Liver (tissue), 9 donors: ENCODE data around the gene TMEM141. TPM values are rescaled to one million over a fixed set of nuclear protein-coding genes. Genes with fewer than 3 reads are reported as not detected.

Experiments used
- DNase-seq: peaks from one replicate; pipeline ENCODE4 v3.0.0-alpha.2; 2017; ENCODE audit warnings: low spot score
- H3K27ac ChIP-seq, 2 donors: one replicate each; pipeline ENCODE4 v1.7.0; 2013; ENCODE audit warnings: inconsistent platforms in 2 of 2, low read length in 2 of 2, control low read depth in 1 of 2, low read depth in 1 of 2, mild to moderate bottlenecking in 1 of 2
- H3K27me3 ChIP-seq, 4 donors: one replicate each; pipeline versions ENCODE4 v1.6.1 to v1.7.0; 2013; ENCODE audit warnings: low read length in 3 of 4, inconsistent platforms in 1 of 4, mild to moderate bottlenecking in 1 of 4, moderate library complexity in 1 of 4; ENCODE audit not compliant: control insufficient read depth in 4 of 4, insufficient read depth in 4 of 4
- H3K36me3 ChIP-seq, 4 donors: one replicate each; pipeline versions ENCODE4 v1.6.1 to v1.7.0; 2013; ENCODE audit warnings: low read length in 3 of 4, mild to moderate bottlenecking in 3 of 4, low read depth in 1 of 4, moderate library complexity in 1 of 4; ENCODE audit not compliant: control insufficient read depth in 4 of 4, insufficient read depth in 3 of 4
- H3K4me1 ChIP-seq, 4 donors: one replicate each; pipeline versions ENCODE4 v1.6.1 to v1.7.0; 2013; ENCODE audit warnings: low read length in 3 of 4, mild to moderate bottlenecking in 3 of 4, moderate library complexity in 1 of 4; ENCODE audit not compliant: control insufficient read depth in 4 of 4, insufficient read depth in 4 of 4
- H3K4me3 ChIP-seq, 3 donors: one replicate each; pipeline versions ENCODE4 v1.6.1 to v1.7.0; 2013; ENCODE audit warnings: low read length in 3 of 3, control low read depth in 1 of 3, low read depth in 1 of 3, mild to moderate bottlenecking in 1 of 3
- H3K9ac ChIP-seq, 2 donors: one replicate each; pipeline ENCODE4 v1.7.0; 2013; ENCODE audit warnings: low read length in 2 of 2, mild to moderate bottlenecking in 2 of 2, moderate library complexity in 2 of 2, control low read depth in 1 of 2, low read depth in 1 of 2
- H3K9me3 ChIP-seq, 4 donors: one replicate each; pipeline versions ENCODE4 v1.6.1 to v1.7.0; 2013; ENCODE audit warnings: low read length in 3 of 4; ENCODE audit not compliant: control insufficient read depth in 4 of 4
- CTCF ChIP-seq: fragments of 150-350 bp; IDR thresholded peaks from 2 replicates; pipeline ENCODE4 v1.5.1; 2017; ENCODE audit warnings: improper control_type of control experiment, low read depth, low read length; ENCODE audit not compliant: missing input control
- FOXA1 ChIP-seq: IDR thresholded peaks from 2 replicates; pipeline ENCODE4 v1.6.1; 2016; ENCODE audit warnings: antibody characterized with exemption
- FOXA2 ChIP-seq: IDR thresholded peaks from 2 replicates; pipeline ENCODE4 v1.6.1; 2016; ENCODE audit warnings: antibody characterized with exemption
- GABPA ChIP-seq, 2 donors: IDR thresholded peaks in 1 of 2; conservative IDR thresholded peaks in 1 of 2; 2 replicates each; pipeline ENCODE4 v1.6.1; 2016; ENCODE audit warnings: antibody characterized with exemption in 2 of 2, mild to moderate bottlenecking in 1 of 2, moderate library complexity in 1 of 2
- HNF4A ChIP-seq, 2 donors: conservative IDR thresholded peaks; 2 replicates each; pipeline ENCODE4 v1.6.1; 2016; ENCODE audit warnings: antibody characterized with exemption in 2 of 2, mild to moderate bottlenecking in 2 of 2
- HNF4G ChIP-seq: IDR thresholded peaks from 2 replicates; pipeline ENCODE4 v1.6.1; 2016; ENCODE audit warnings: antibody characterized with exemption
- JUND ChIP-seq, 2 donors: IDR thresholded peaks; 2 replicates each; pipeline ENCODE4 v1.6.1; 2016; ENCODE audit warnings: antibody characterized with exemption in 2 of 2
- NR2F2 ChIP-seq: IDR thresholded peaks from 2 replicates; pipeline ENCODE4 v1.6.1; 2016; ENCODE audit warnings: antibody characterized with exemption
- RAD21 ChIP-seq, 2 donors: IDR thresholded peaks; 2 replicates each; pipeline ENCODE4 v1.6.1; 2016; ENCODE audit warnings: antibody characterized with exemption in 2 of 2, mild to moderate bottlenecking in 2 of 2
- RXRA ChIP-seq, 2 donors: IDR thresholded peaks; 2 replicates each; pipeline ENCODE4 v1.6.1; 2017 to 2018; ENCODE audit warnings: antibody characterized with exemption in 2 of 2, mild to moderate bottlenecking in 1 of 2
- SP1 ChIP-seq: IDR thresholded peaks from 2 replicates; pipeline ENCODE4 v1.6.1; 2018; ENCODE audit warnings: antibody characterized with exemption, mild to moderate bottlenecking
- TAF1 ChIP-seq: conservative IDR thresholded peaks from 2 replicates; pipeline ENCODE4 v1.6.1; 2016; ENCODE audit warnings: antibody characterized with exemption, mild to moderate bottlenecking
- YY1 ChIP-seq: IDR thresholded peaks from 2 replicates; pipeline ENCODE4 v1.6.1; 2016; ENCODE audit warnings: antibody characterized with exemption, mild to moderate bottlenecking
- ZBTB33 ChIP-seq: IDR thresholded peaks from 2 replicates; pipeline ENCODE4 v1.6.1; 2016; ENCODE audit warnings: antibody characterized with exemption
- WGBS: extraction: QIAGEN DNeasy Blood & Tissue Kit; methylation state at CpG from one replicate; pipeline ENCODE4 v1.1.7; 2013; 5-methylcytosine and 5-hydroxymethylcytosine counted together
- polyA plus RNA-seq, 2 donors: library from polyadenylated mRNA; stranded (reverse) in 1 of 2; unstranded in 1 of 2; fragments of 200-250 nt in 1 of 2; fragments of >200 nt in 1 of 2; fragmentation: Nextera tagmentation in 1 of 2; extraction: Ambion mirVana in 1 of 2; gene quantifications; one replicate each; pipeline versions ENCODE4 v1.2.1 to v1.2.3, GENCODE V29; 2013 to 2015
- total RNA-seq, 2 donors: library from RNA; depleted of rRNA; stranded (reverse); fragments of >200 nt; gene quantifications; one replicate each; pipeline ENCODE4 v1.2.3, GENCODE V29; 2014
- TF ChIP-seq, protein P1 (sequence below): IDR thresholded peaks from 2 replicates; pipeline ENCODE4 v1.6.1; 2016; ENCODE audit warnings: antibody characterized with exemption, mild to moderate bottlenecking
- TF ChIP-seq, protein P2 (sequence below): IDR thresholded peaks from 2 replicates; pipeline ENCODE4 v1.6.1; 2016; ENCODE audit warnings: antibody characterized with exemption
- donor health status: healthy.
- donor health status: healthy.
- donor health status: healthy.
- donor health status: healthy.
- donor health status: healthy.

The TMEM141 gene
- total and polyA plus RNA-seq, 4 donors = 32.2 to 74.7 (median 66.2) TPM

GRCh38 chr9:136825295-136826187, 34.4 kb downstream of the TMEM141 start:
- no peaks in the 10 kb centered on the region for H3K9me3 ChIP-seq
- no peak overlapping the region for H3K27ac ChIP-seq
- 95% methylated on average over 44 of the region's 44 CpGs for WGBS
- H3K27me3 ChIP-seq = no peaks in the 10 kb centered on the region
- H3K9ac ChIP-seq = no peak overlapping the region
- DNase-seq = no peak
- no peak overlapping the region for H3K4me3 ChIP-seq
- H3K36me3 ChIP-seq = peaks cover 5 to 52% (median 17%) of the 10 kb centered on the region in 4 donors
- TF ChIP-seq RXRA (IDR thresholded peaks at IDR 0.05) = no peak
- no peak for TF ChIP-seq FOXA1
- TF ChIP-seq RAD21 (IDR thresholded peaks at IDR 0.05) = no peak
- TF ChIP-seq ZBTB33 = no peak
- no peak for TF ChIP-seq FOXA2
- no peaks in the 10 kb centered on the region for H3K4me1 ChIP-seq

DNA sequence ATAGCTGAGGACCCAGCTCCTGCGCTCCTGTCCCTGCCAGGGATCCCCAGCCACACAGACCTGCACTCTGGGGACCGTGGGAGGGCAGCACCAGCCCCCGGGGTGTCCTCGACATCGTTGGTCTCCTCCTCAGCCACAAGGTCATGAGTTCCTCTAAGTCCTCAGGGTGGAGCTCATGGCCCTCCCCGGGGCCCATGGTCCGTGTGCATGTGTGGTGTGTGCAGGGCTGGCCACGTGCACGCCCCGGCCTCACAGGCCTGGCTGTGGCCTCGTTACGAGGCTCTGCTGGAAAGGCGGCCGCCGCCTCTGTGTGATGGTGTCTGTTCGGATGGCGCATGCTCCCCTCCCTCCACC, 35.0 kb downstream of the TMEM141 start:
- 97% methylated on average over 17 of the region's 17 CpGs for WGBS
- H3K4me1 ChIP-seq = no peaks in the 10 kb centered on the region
- H3K9me3 ChIP-seq = no peaks in the 10 kb centered on the region
- peaks cover 5 to 59% (median 20%) of the 10 kb centered on the region in 4 donors for H3K36me3 ChIP-seq
- no peaks in the 10 kb centered on the region for H3K27me3 ChIP-seq
- H3K9ac ChIP-seq = no peak overlapping the region
- no peak for DNase-seq
- no peak overlapping the region for H3K4me3 ChIP-seq
- TF ChIP-seq FOXA2 (no peak), YY1 (no peak), RAD21 (IDR thresholded peaks at IDR 0.05) (no peak)
- H3K27ac ChIP-seq = no peak overlapping the region

GRCh38 chr9:136826703-136827582, 35.8 kb downstream of the TMEM141 start:
- no peak overlapping the region for H3K9ac ChIP-seq
- DNase-seq = no peak
- no peaks in the 10 kb centered on the region for H3K27me3 ChIP-seq
- peaks cover 5 to 62% (median 23%) of the 10 kb centered on the region in 4 donors for H3K36me3 ChIP-seq
- no peak for TF ChIP-seq NR2F2
- no peak for TF ChIP-seq TAF1
- TF ChIP-seq RAD21 (IDR thresholded peaks at IDR 0.05) = no peak
- no peak for TF ChIP-seq CTCF
- TF ChIP-seq, protein P1, sequence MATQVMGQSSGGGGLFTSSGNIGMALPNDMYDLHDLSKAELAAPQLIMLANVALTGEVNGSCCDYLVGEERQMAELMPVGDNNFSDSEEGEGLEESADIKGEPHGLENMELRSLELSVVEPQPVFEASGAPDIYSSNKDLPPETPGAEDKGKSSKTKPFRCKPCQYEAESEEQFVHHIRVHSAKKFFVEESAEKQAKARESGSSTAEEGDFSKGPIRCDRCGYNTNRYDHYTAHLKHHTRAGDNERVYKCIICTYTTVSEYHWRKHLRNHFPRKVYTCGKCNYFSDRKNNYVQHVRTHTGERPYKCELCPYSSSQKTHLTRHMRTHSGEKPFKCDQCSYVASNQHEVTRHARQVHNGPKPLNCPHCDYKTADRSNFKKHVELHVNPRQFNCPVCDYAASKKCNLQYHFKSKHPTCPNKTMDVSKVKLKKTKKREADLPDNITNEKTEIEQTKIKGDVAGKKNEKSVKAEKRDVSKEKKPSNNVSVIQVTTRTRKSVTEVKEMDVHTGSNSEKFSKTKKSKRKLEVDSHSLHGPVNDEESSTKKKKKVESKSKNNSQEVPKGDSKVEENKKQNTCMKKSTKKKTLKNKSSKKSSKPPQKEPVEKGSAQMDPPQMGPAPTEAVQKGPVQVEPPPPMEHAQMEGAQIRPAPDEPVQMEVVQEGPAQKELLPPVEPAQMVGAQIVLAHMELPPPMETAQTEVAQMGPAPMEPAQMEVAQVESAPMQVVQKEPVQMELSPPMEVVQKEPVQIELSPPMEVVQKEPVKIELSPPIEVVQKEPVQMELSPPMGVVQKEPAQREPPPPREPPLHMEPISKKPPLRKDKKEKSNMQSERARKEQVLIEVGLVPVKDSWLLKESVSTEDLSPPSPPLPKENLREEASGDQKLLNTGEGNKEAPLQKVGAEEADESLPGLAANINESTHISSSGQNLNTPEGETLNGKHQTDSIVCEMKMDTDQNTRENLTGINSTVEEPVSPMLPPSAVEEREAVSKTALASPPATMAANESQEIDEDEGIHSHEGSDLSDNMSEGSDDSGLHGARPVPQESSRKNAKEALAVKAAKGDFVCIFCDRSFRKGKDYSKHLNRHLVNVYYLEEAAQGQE = no peak
- TF ChIP-seq HNF4A (conservative IDR thresholded peaks at IDR 0.05) = no peak
- no peak for TF ChIP-seq SP1
- TF ChIP-seq JUND (IDR thresholded peaks at IDR 0.05) = no peak
- TF ChIP-seq YY1 = no peak
- TF ChIP-seq HNF4G = no peak
- TF ChIP-seq, protein P2, sequence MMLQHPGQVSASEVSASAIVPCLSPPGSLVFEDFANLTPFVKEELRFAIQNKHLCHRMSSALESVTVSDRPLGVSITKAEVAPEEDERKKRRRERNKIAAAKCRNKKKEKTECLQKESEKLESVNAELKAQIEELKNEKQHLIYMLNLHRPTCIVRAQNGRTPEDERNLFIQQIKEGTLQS = no peak
- TF ChIP-seq GABPA (IDR thresholded peaks at IDR 0.05 in 1 of 2, conservative IDR thresholded peaks at IDR 0.05 in 1 of 2) = no peak
- no peak for TF ChIP-seq FOXA2
- no peak overlapping the region for H3K4me3 ChIP-seq
- no peaks in the 10 kb centered on the region for H3K9me3 ChIP-seq
- 93% methylated on average over 24 of the region's 24 CpGs for WGBS
- H3K27ac ChIP-seq = no peak overlapping the region
- no peaks in the 10 kb centered on the region for H3K4me1 ChIP-seq
